Measurements from ENCODE around the gene SLC2A6.

Gene SLC2A6

GRCh38 chr9:133443248-133443647 is 35.7 kb downstream of the SLC2A6 start:
- Histone ChIP-seq H3K27me3 (ENCODE audit: insufficient read depth, poor library complexity, severe bottlenecking) (peaks cover 4% of the 10 kb centered on the region), H3K4me3 (replicated peaks; ENCODE audit: insufficient read depth, low read length) (no peak overlapping the region), H3K27ac (replicated peaks) (no peak overlapping the region)
- DNase-seq (ENCODE audit: low read depth in 1 of 2, low spot score in 1 of 2) = no peak
- TF ChIP-seq REST (IDR thresholded peaks at IDR 0.05; ENCODE audit: insufficient replicate concordance, low read depth) (no peak), GABPA (IDR thresholded peaks at IDR 0.05; ENCODE audit: low read depth) (no peak), SPI1 (IDR thresholded peaks at IDR 0.05; ENCODE audit: borderline replicate concordance, low read depth) (no peak), POLR2AphosphoS5 (IDR thresholded peaks at IDR 0.05; ENCODE audit: low read depth) (no peak)
- TF ChIP-seq, protein P1, sequence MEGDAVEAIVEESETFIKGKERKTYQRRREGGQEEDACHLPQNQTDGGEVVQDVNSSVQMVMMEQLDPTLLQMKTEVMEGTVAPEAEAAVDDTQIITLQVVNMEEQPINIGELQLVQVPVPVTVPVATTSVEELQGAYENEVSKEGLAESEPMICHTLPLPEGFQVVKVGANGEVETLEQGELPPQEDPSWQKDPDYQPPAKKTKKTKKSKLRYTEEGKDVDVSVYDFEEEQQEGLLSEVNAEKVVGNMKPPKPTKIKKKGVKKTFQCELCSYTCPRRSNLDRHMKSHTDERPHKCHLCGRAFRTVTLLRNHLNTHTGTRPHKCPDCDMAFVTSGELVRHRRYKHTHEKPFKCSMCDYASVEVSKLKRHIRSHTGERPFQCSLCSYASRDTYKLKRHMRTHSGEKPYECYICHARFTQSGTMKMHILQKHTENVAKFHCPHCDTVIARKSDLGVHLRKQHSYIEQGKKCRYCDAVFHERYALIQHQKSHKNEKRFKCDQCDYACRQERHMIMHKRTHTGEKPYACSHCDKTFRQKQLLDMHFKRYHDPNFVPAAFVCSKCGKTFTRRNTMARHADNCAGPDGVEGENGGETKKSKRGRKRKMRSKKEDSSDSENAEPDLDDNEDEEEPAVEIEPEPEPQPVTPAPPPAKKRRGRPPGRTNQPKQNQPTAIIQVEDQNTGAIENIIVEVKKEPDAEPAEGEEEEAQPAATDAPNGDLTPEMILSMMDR (IDR thresholded peaks at IDR 0.05; ENCODE audit: insufficient read depth, low read length) = no peak

- no peak for TF ChIP-seq SPI1 (IDR thresholded peaks at IDR 0.05; ENCODE audit: borderline replicate concordance, low read depth)
- no peak for TF ChIP-seq POLR2AphosphoS5 (IDR thresholded peaks at IDR 0.05; ENCODE audit: low read depth)
- no peak for TF ChIP-seq REST (IDR thresholded peaks at IDR 0.05; ENCODE audit: insufficient replicate concordance, low read depth)
- no peak for TF ChIP-seq GABPA (IDR thresholded peaks at IDR 0.05; ENCODE audit: low read depth)
- TF ChIP-seq, protein P1 (IDR thresholded peaks at IDR 0.05; ENCODE audit: insufficient read depth, low read length) = no peak
- Histone ChIP-seq H3K4me3 (replicated peaks; ENCODE audit: insufficient read depth, low read length) (no peak overlapping the region), H3K27ac (replicated peaks) (no peak overlapping the region), H3K27me3 (ENCODE audit: insufficient read depth, poor library complexity, severe bottlenecking) (peaks cover 3% of the 10 kb centered on the region)
- no peak for DNase-seq (ENCODE audit: low read depth in 1 of 2, low spot score in 1 of 2)
These were observed 37.3 kb downstream of the SLC2A6 start for GRCh38 chr9:133441571-133441970.

DNA sequence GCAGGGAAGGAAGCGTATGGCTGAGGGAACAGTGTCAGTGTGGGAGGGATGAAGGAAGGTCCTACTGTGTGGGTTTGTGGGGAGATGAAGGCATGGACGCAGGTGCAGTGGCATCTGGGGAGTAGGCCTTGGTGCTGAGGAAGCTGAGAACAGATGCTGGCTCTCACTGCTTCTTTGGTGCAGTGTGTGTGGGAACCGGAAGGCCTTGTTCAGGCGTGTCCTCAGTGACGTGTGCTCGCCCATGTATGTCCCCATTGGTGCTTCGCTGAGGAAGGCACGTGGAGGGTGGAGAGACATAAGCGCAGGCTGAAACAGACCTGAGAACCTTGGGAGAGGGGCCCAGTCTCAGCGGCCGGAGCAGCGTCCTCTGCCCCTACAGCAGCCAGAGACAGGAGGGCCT is 38.0 kb downstream of the SLC2A6 start:
- no peak for DNase-seq (ENCODE audit: low read depth in 1 of 2, low spot score in 1 of 2)
- Histone ChIP-seq H3K27me3 (ENCODE audit: insufficient read depth, poor library complexity, severe bottlenecking) (no peaks in the 10 kb centered on the region), H3K4me3 (replicated peaks; ENCODE audit: insufficient read depth, low read length) (no peak overlapping the region), H3K27ac (replicated peaks) (no peak overlapping the region)
- no peak for TF ChIP-seq SPI1 (IDR thresholded peaks at IDR 0.05; ENCODE audit: borderline replicate concordance, low read depth)
- TF ChIP-seq POLR2AphosphoS5 (IDR thresholded peaks at IDR 0.05; ENCODE audit: low read depth) = no peak
- TF ChIP-seq, protein P1 (IDR thresholded peaks at IDR 0.05; ENCODE audit: insufficient read depth, low read length) = no peak
- no peak for TF ChIP-seq GABPA (IDR thresholded peaks at IDR 0.05; ENCODE audit: low read depth)
- no peak for TF ChIP-seq REST (IDR thresholded peaks at IDR 0.05; ENCODE audit: insufficient replicate concordance, low read depth)

Measured in HL-60 (cell line).